ENCODE measurements around the gene IFNL4.

- TF ChIP-seq, protein P1, sequence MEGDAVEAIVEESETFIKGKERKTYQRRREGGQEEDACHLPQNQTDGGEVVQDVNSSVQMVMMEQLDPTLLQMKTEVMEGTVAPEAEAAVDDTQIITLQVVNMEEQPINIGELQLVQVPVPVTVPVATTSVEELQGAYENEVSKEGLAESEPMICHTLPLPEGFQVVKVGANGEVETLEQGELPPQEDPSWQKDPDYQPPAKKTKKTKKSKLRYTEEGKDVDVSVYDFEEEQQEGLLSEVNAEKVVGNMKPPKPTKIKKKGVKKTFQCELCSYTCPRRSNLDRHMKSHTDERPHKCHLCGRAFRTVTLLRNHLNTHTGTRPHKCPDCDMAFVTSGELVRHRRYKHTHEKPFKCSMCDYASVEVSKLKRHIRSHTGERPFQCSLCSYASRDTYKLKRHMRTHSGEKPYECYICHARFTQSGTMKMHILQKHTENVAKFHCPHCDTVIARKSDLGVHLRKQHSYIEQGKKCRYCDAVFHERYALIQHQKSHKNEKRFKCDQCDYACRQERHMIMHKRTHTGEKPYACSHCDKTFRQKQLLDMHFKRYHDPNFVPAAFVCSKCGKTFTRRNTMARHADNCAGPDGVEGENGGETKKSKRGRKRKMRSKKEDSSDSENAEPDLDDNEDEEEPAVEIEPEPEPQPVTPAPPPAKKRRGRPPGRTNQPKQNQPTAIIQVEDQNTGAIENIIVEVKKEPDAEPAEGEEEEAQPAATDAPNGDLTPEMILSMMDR (IDR thresholded peaks at IDR 0.05): no peak
- TF ChIP-seq POLR2A (IDR thresholded peaks at IDR 0.05): no peak
These were observed 8.2 kb downstream of the IFNL4 start for GRCh38 chr19:39240421-39240820.
